Heart left ventricle (tissue), 13 donors: ENCODE data around the gene SMAD3.

Experiments used
- POLR2A ChIP-seq, 2 donors: fragments of 450-650 bp; IDR thresholded peaks; one replicate each; pipeline ENCODE4 v1.6.1; 2017; ENCODE audit warnings: antibody characterized with exemption in 2 of 2, mild to moderate bottlenecking in 2 of 2, moderate library complexity in 2 of 2
- TF ChIP-seq, protein P1 (sequence below), 12 donors: fragments of 200-600 bp; sonication (generic) in 4 of 12; IDR thresholded peaks; one replicate each; pipeline versions ENCODE4 v1.5.0 to v1.8.0; 2018 to 2022; ENCODE audit warnings: antibody characterized with exemption in 12 of 12, mild to moderate bottlenecking in 5 of 12
- donor health status: ischemic (EF 13 %, LVEDD 7.1; RV severe dilation, severe dysfunction).
- donor health status: DM: no; HTN: yes; CAD: no.
- donor health status: DM: no; HTN: no; CAD: no.
- donor health status: ischemic (EF 25% LVEDD 6.9; RV normal size, moderate dysfunction).
- donor health status: ischemic (EF 25% LVEDD 5.7; RV mildly dilated, moderate dysfunction).
- donor health status: ischemic (EF 35%, LVEDD 5.7; RV mildly dilated, moderate dysfunction).
- donor health status: nonischemic (EF 11% LVEDD 7.7; RV severe dilation, severe dysfunction).
- donor health status: DM: yes; HTN: yes; CAD: no.
- donor health status: PGD.
- donor health status: ischemic (EF 29% LVEDD 5.4; RV normal size, mild dysfunction).
- donor health status: nonischemic (EF 23%, LVEDD 6.1; RV moderate dilation, normal function).

DNA sequence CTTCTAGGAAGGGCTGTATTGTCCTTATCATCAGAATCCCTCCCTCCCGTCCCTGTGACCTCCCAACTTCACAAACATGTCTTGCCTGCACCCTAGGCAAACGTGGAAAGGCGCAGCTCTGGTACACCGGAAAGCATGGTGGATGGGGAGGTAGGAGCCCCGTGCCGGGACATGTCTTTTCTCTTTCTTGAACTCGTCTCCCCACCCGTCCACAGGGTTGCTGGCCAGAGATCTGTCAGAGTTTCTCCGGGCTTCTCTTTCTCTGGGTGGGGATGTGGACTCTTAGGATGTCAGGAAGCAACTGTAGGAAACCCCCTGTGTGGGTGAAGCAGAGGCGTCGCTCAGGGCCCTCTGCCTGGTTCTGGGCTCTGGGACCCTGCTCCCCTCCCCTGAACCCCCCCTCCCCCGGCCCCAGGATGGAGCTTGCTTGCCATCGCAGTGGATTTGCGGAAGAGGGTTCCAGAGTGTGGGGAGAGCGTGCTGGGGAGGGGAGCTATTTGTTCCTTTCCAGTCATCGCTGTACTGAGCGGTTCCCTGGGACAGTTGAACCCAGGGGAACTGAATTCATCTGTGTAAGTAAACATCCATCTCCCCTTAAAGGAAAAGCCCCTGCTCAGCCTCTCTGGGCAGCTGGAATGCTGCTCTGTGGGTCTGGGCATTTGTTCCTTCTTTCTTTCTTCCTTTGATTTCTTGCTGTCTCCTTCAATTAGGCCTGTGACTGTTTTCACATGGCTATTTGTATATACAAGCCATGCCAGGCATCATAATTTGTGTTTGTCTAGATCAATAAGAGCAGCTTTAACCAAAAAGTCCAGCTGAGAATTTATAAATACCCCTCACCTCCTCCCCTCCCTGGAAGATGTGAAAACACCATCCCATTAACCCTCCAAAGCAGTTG lies 72.8 kb downstream of the SMAD3 start:
- TF ChIP-seq, protein P1, sequence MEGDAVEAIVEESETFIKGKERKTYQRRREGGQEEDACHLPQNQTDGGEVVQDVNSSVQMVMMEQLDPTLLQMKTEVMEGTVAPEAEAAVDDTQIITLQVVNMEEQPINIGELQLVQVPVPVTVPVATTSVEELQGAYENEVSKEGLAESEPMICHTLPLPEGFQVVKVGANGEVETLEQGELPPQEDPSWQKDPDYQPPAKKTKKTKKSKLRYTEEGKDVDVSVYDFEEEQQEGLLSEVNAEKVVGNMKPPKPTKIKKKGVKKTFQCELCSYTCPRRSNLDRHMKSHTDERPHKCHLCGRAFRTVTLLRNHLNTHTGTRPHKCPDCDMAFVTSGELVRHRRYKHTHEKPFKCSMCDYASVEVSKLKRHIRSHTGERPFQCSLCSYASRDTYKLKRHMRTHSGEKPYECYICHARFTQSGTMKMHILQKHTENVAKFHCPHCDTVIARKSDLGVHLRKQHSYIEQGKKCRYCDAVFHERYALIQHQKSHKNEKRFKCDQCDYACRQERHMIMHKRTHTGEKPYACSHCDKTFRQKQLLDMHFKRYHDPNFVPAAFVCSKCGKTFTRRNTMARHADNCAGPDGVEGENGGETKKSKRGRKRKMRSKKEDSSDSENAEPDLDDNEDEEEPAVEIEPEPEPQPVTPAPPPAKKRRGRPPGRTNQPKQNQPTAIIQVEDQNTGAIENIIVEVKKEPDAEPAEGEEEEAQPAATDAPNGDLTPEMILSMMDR (IDR thresholded peaks at IDR 0.05) = no peak
- no peak for TF ChIP-seq POLR2A (IDR thresholded peaks at IDR 0.05)
